ENCODE measurements around the gene EEF2KMT.
"Not testable (repeated sequence)": the region's sequence is repeated elsewhere in the genome, so short reads cannot be mapped to it uniquely, and the experiment has no call there.

The EEF2KMT gene

DNA sequence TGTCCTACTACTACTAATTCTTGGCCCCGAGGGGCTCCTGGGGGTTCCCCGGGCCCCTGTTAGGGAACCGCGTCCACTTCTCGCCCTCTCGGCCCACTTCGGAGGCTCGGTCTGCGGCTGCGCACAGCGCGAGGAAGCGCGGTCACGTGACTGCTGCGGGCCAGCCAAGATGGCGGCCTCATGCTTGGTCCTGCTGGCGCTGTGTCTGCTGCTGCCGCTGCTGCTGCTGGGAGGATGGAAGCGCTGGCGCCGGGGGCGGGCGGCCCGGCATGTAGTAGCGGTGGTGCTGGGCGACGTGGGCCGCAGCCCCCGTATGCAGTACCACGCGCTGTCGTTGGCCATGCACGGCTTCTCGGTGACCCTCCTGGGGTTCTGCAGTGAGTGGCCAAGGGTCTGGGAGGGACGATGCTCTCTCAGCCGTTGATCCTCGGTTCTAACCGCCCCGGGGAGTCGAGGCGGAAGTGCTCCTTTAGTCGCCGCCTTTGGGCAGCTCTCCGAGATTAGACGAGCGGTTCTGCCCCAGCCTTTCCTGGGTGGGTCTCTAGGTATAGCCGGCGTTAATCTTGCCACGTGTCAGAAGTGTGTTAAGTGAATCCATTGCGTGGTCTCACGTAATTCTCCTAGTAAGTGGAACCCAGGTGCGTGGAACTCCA, 25.8 kb downstream of the EEF2KMT start, which contains the start of gene ALG1:
ALG1 (plus strand) TSS at position 163 of the 653 bp plus-strand sequence; CDS start at position 170, 7 bp downstream.
- peak within 1 kb of the TSS; percentile 85 for H3K4me3 ChIP-seq (ENCODE audit: low read depth, low read length)

DNA sequence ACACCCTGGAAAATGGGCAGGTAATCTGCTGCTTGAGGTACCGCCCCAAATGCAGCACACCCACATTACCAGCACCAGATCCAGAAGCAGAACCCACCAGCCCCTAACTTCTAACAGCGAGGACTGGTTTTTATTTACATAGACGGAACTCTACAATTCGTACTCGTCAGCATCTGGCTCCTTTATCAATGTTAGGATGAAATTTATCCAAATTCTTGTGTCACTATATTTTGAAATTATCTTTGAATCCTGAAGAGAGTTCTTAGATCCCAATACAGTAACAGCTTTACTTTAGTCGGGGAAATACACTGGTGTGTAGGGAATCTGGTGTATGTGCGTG, 26.3 kb downstream of the EEF2KMT start:
- H3K4me3 ChIP-seq (ENCODE audit: low read depth, low read length) = peak overlapping the region; percentile 85

DNA sequence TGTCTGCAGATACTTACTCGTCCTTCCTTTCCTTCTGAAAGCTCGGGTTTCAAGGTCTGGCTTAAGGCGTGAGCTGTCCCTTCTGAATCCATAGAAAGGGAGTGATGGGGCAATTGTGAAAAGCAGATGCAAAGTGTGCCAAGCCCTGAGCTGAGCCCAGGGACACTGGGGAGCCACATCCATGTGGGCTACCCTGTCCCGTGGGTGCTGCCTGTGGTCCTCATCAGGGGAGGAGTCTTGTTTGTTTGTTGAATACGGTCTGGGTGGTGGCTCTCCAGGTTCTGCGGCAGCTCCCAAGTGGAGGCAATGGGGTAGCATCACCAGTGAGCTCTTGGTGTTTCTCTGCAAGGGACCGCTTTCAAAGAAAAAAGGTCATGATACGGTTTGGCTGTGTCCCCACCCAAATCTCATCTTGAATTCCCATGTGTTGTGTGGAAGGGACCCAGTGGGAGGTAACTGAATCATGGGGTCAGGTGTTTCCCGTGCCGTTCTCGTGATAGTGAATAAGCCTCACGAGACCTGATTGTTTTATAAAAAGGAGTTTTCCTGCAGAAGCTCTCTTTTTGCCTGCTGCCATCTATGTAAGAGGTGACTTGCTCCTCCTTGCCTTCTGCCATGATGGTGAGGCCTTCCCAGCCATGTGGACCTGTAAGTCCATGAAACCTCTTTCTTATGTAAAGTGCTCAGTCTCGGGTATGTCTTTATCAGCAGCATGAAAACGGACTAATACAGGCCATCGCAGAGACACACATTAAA, 27.0 kb downstream of the EEF2KMT start:
- H3K4me3 ChIP-seq (ENCODE audit: low read depth, low read length) = no peak overlapping the region

DNA sequence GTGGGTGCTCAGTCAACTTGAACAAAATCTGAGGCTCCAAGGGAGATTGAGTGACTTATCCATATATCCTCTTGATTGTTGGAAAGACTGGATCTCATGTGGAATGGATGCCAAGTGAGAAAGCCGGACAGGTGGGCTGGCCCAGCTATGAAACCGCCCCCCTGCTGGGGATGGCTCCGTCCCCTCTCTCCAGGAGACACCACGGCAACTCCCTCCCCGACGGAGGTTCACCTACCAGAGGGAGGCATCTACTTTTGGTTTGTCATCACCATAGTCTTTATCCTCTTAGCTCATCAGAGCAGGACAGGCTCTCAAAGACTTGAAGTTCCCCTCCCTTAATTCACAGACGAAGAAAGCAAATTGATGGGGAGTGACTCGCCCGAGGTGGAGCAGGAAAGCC, 27.7 kb downstream of the EEF2KMT start:
- no peak overlapping the region for H3K4me3 ChIP-seq (ENCODE audit: low read depth, low read length)

DNA sequence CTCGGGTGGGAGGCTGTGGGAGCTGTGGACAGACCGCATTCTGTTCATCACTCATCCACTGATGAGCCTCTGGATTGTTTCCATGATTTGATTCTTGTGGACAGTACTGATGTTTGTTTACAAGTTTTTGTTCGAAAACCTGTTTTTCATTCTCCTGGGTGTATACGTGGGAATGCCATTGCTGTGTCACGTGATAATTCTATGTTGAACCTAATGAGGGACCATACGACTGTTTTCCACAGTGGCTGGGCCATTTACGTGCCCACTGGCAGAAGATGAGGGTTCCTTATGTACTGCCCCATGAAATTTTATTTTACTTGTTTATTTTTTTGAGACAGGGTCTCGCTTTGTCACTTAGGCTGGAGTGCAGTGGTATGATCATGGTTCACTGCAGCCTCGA, 28.5 kb downstream of the EEF2KMT start:
- no peak overlapping the region for H3K4me3 ChIP-seq (ENCODE audit: low read depth, low read length)

DNA sequence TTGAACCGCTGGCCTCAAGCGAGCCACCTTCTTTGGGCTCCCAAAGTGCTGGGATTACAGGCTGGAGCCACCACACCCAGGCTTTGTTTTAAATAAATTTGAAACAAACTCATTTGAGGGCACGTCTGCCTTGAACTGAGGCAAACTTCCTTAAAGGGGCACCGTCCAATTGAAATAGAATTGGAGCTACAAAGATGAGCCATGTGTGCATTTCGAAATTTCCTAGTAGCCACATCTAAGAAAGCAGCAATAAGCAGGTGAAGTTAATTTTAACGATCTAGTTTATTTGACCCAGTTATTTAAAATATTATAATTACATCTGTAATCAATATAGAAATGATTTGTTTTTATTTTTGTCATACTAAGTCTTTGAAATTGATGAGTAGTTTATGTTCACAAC, 31.1 kb downstream of the EEF2KMT start:
- no peak overlapping the region for H3K4me3 ChIP-seq (ENCODE audit: low read depth, low read length)

DNA sequence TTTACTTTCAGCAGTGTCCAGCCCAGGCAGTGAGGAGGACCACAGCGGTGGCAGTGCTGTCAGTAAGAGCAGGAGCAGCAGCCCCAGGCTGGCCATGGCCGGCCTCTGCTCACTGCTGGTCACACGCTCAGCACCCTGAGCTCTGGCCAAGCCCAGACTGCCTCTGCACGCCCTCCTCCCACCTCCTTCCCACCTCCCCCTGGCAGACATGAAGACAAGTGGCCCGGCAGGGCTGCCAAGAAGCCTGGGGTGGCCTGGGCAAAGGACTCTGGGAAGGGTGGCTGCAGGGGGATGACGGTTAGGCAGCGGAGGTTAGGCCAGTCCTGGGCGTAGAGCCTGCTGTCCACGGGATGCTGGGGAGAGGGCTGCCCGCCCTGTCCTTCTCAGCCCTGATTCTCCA, 31.8 kb downstream of the EEF2KMT start, which contains the start of gene C16orf89:
C16orf89 (minus strand) TSS at position 144 of the 400 bp plus-strand sequence; CDS start at position 96, 48 bp downstream.
- no peak within 1 kb of the TSS for H3K4me3 ChIP-seq (ENCODE audit: low read depth, low read length)

DNA sequence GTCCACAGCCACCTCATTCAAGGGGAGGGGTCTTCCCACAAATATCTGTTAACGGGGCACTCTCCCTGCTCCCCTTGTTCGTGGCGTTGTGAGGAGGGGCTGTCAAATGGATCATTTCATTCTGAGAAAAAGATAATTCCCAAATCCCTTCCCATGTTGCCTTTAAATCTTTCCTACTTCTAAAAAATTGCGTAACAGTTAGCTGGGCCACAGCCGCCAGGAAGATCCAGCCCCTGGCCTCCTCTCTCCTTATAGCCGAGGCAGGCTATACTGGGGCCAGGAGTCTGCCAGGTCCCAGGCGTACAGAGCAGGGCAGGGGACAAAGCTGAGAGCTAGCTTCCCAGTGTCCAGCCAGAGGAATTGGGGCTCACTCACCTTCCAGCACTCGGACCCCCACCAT, 32.3 kb downstream of the EEF2KMT start:
- no peak overlapping the region for H3K4me3 ChIP-seq (ENCODE audit: low read depth, low read length)

DNA sequence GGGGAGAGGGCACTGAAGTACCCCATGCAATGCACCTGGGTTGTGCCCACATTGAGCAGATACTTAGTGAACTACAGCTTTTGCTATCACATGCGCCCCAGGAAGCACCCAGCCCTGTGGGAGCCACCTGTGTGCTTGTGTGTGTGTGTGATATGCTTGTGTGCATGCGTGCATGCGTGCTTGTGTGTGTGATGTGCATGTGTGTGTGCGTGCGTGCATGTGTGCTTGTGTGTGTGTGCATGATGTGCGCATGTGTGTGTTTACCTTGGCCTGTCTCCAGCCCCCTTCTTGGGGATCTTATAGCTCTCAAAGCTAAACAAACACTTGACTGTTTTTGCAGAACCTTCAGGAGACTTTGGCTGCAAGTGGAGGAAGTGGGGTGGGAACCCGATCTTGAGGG, 32.7 kb downstream of the EEF2KMT start:
- H3K4me3 ChIP-seq (ENCODE audit: low read depth, low read length) = no peak overlapping the region

DNA sequence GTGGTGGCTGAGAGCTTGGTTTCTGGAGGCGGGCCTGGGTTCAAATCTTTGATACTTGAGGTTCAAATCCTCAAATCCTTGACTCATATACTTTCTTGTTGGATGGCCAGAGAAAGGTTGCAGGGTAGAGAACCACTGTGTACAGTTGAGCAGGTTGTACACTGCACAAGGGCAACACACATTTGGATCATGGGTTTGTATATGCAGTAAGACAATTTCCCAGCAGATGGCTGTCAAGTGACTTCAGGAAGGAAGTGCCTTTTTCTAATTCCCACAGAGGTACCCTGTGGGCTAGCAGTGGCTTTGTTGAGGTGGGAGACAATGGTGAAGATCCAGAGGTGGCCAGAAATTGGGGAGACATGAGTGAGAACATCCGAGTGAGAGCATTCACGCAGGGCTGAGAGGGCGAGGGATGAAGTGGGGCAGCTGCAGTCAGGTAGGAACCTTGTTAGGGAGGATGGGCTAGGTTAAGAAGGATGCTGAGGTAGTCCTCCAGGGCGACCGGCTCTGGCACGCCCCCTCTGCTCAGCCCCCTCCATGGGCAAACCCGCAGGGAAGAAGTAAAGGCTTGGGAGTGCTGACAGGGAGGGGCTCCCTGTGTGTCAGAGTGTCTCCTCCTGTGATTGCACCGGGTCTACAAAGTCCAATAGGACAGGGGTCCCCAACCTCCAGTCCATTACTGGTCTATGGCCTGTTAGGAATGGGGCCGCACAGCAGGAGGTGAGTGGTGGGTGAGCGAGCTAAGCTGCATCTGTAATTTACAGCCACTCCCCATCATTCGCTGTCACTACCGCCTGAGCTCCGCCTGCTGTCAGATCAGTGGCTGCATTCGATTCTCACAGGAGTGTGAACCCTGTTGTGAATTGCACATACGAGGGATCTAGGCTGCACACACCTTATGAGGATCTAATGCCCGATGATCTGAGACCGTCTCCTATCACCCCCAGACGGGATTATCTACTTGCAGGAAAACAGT, 34.5 kb downstream of the EEF2KMT start:
- H3K4me3 ChIP-seq (ENCODE audit: low read depth, low read length) = no peak overlapping the region

DNA sequence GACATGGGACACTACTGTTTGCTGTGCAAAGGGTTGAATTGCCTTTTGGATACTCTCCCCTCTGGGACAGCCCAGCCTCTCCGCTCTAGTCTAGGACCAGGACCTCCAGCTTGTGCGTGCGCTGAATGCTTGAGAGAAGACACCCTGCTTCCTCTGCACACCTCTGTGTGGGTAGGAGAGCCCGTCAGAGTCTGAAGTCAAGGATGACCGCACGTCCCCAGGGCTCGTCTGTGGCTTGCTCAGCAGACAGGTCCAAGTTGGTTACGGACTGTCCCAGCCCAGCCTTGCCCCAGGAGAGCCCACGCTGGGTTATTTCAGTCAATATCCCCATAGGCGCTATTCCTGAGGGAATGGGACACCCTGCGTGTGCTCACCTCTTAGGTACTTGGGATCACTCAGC, 35.5 kb downstream of the EEF2KMT start:
- H3K4me3 ChIP-seq (ENCODE audit: low read depth, low read length) = no peak overlapping the region

DNA sequence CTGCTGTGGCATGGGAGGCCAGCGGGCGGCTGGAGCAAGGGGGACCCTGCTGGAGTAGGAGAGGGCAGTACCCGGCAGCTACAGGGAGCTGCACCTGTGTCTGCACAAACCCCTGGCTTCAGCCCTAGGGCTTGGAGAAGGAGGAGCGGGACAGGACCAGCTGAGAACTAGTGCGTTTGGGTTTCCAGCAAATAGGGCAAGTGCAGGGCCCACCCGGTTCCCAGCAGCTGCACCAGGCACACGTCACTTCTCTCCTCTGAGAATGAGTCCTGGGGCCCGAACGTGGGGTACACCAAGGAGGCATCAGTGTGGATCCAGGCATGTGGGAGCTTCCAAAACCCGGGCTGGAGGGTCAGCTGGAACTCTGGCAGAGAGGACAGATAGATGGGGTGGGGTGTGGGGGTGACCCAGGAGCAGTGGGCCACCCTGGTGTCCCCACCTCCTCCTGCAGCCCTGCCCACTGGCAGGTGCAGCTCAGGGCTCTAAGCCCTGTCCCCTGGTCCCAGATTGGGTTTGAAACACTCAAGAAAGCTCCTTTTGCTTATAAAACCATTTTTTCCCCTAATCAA, 37.4 kb downstream of the EEF2KMT start:
- no peak overlapping the region for H3K4me3 ChIP-seq (ENCODE audit: low read depth, low read length)

DNA sequence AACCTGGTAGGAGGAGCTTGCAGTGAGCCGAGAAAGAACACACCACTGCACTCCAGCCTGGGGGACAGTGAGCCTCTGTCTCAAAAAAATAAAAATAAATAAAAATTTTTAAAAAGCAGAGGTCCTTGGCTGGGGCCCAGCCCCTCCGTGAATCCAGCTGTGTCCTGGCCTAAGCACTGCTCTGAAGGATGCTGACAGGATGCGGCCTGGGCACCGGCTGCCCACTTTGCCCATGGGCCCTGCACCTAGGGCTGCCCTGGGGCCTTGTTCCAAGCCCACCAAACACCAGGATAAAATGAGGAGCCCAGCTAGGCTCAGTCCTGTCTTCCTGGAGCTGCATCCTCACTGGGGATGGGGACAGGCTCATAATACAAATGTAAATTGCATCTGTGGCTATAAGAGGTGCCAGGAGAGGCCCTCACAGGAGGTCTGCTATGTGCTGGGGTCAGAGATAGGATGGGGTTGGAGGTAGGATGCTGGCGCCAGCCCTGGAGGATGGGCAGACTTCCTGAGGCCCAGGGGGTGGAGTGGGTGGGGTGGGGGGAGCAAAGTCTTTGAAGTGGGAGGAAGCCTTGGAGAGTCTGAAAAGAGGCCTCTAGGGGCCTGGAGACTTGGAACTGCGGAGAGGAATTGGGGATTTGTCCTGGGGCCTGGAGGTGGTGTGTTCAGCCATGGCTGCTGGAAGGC, 38.1 kb downstream of the EEF2KMT start:
- H3K4me3 ChIP-seq (ENCODE audit: low read depth, low read length) = no peak overlapping the region

DNA sequence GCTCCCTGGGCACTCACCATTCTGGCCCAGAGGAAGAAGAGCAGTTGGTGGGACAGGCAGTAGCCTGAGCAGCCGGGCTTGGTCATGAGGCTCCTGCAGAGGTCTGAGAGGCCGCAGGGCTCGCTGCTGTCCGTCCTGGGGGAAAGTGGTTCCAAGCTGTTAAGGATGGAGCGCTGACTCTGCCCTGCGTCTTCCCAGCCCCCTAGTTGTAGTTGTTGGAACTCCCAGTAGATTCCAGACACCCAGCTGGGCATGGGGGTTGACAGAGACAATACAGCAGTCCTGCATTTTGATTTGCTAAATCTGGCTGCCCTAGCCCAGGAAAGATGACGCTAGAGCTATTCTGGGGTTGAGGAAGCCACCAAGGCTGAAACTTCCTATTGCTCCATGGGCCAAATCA, 39.1 kb downstream of the EEF2KMT start:
- H3K4me3 ChIP-seq (ENCODE audit: low read depth, low read length) = no peak overlapping the region

DNA sequence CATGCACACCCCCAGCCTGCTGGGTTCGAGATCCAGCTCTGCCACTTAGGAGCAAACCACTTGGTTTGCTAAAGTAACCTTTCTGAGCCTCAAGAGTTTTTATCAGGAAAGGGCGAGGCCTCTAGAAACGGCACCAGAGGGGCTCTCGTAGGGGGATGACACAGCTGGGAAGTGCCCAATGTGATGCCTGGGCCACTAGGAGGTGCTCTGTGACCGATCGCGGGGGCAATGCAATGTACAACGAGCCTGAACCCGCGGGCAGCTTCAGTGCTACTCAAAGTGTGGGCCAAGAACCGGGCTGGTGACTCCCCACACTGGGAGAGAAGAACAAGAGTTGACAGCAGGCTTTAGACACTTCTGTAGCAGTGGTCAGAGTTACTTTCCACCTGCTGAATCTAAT, 41.2 kb downstream of the EEF2KMT start:
- H3K4me3 ChIP-seq (ENCODE audit: low read depth, low read length) = no peak overlapping the region

DNA sequence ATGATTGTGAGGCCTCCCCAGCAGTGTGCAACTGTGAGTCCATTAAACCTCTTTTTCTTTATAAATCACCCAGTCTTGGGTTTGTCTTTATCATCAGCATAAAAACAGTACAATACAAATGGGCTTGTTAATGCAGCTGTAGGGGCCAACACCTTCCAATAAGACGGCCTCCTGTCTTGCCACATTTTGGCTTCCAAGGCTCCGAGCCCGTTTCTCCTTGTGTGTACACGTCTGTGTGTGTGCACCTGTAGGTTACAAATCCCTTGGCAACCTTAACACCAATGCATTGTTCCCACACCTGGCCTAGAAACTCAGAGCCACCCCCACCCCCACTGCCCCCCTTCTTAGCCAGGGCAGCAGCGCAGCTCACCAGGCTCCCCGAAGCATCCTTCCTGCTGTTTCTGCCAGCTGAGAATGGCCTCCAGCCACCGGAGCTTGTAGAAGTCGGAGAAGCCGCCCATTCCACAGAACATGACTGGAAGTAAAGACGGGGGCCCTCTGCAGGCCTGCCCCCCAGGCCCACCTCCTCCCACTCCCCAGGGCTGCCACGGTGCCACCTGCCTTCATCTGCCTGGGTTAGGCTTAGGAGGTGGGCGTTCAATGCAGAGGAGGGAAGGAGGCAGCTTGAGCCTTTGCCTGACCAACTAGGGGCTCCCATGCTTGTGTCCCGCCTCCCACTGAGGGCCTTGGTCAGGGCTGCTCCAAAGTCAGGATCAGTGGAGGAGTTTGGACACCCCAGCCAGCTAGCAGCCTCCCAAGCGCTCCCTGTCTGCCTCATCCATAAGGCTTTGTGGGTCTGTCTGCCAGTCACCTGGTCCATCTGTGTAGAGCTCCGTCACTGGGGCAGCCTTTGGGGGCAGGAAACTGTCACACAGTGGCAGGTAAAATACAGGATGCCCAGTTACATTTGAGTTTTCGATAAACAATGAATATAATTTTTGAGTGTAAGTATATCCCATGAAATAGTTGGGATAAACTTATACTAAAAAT, 42.4 kb downstream of the EEF2KMT start:
- H3K4me3 ChIP-seq (ENCODE audit: low read depth, low read length) = no peak overlapping the region

DNA sequence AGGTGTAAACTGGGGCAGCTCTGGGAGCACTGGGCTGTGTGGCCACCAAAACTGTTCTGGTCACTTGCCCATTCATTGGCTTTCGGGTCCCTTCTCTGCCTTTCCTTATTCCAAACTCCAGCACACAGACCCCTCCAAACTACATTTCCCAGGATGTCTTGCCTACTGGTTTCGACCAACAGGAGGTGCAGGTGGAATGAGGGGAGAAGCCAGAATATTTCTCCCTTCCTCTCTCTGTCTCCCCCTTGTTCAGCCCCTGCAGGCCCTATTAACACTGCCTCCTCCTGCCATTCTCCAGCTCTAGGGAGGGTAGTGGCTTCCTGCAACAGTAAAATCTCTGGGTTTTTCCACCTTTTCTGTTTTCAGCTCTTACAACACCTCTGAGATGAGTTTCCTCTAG, 50.7 kb downstream of the EEF2KMT start:
- H3K4me3 ChIP-seq (ENCODE audit: low read depth, low read length) = no peak overlapping the region

DNA sequence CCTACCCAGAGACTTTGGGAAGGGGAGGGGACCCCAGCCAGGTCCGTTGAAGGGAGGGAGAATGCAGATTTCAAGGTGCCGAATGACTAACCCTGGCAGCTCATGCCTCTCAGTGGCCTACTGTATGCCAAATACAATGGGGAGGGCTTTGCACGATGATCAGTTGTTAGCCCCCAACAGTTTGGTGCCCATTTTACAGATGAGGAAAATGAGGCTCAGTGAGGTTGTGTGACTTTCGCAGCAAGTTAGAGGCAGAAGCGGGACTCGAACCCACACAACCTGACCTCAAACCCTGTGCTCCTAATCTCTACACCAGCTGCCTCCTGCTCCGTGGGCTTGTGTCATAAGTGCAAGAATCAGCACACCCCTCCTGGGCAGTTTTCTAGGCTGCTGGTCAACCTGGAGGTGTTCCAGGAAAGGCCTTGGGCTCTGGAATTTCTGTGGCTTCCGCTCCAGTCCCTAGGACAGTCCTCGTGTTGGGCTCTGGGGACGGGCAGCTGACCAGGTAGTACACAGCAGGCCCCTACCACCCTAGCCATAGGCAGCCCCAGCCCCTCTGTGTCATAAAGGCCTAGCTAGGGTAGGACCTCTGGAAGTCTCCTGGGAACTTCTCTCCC, 52.0 kb downstream of the EEF2KMT start:
- no peak overlapping the region for H3K4me3 ChIP-seq (ENCODE audit: low read depth, low read length)

DNA sequence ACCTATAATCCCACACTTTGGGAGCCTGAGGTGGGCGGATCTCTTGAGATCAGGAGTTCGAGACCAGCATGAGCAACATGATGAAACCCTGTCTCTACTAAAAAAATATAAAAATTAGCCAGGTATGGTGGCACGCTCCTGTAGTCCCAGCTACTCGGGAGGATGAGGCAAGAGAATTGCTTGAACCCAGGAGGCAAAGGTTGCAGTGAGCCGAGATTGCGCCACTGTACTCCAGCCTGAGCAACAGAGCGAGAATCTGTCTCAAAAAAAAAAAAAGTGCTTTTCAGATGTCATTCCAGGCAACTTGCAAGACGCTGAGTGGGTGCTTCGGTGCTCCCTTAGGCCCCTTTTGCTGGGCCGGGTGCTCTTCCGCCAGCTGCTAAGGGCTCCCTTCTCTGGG, 53.0 kb downstream of the EEF2KMT start:
- H3K4me3 ChIP-seq (ENCODE audit: low read depth, low read length) = not testable (repeated sequence)

All from iPS-11a (cell line).